Measurements from ENCODE around the gene SPO11.

Gene SPO11

DNA sequence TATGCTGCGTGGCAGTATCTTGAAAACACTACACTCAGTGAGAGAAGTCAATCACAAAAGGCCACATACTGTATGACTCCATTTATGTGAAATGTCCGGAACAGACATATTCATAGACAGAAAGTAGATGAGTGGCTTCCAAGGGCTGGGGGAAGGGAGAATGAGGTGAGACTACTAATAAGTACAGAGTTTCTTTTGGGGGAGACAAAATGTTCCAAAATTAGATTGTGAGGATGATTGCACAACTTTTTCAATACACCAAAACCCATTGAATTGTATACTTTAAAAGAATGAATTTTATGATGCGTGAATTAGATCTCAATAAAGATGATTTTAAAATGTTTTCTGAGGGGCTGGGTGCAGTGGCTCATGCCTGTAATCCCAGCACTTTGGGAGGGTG is 9.2 kb upstream of the SPO11 start:
- no peak overlapping the region for H3K4me3 ChIP-seq (ENCODE audit: low read depth, low read length)
- H3K4me1 ChIP-seq (ENCODE audit: control insufficient read depth, insufficient read depth, low read length, unreplicated experiment), result no peaks in the 10 kb centered on the region
- H3K36me3 ChIP-seq (ENCODE audit: insufficient read depth, low read length), result no peaks in the 10 kb centered on the region
- H2AFZ ChIP-seq (ENCODE audit: low read length, unreplicated experiment), result no peak overlapping the region
- H3K27me3 ChIP-seq (ENCODE audit: insufficient read depth, low read length), result peaks cover 30% of the 10 kb centered on the region
- H3K79me2 ChIP-seq (ENCODE audit: control insufficient read depth, insufficient read depth, low read length, unreplicated experiment), result no peaks in the 10 kb centered on the region
- H3K27ac ChIP-seq (ENCODE audit: low read depth, low read length), result no peak overlapping the region

DNA sequence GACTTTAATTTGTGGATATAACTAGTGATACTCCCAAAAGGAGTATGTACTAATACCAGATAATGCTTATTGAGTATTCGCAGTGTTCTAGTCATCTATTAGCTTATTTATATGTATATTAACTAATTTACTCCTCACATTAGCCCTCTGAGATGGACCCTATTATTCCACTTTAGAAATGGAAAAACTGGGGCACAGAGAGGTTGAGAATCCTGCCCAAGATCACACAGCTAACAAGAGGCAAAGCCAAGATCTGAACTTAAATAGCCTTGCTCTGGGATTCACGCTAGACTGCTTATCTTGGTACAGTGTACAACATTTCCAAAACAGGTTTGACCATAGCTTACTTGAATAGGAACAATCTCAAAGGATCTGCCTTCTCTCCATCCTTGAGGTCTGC is 8.5 kb upstream of the SPO11 start:
- Histone ChIP-seq H3K27ac (ENCODE audit: low read depth, low read length) (no peak overlapping the region), H3K79me2 (ENCODE audit: control insufficient read depth, insufficient read depth, low read length, unreplicated experiment) (no peaks in the 10 kb centered on the region), H2AFZ (ENCODE audit: low read length, unreplicated experiment) (no peak overlapping the region), H3K27me3 (ENCODE audit: insufficient read depth, low read length) (peaks cover 30% of the 10 kb centered on the region), H3K36me3 (ENCODE audit: insufficient read depth, low read length) (no peaks in the 10 kb centered on the region), H3K4me3 (ENCODE audit: low read depth, low read length) (no peak overlapping the region), H3K4me1 (ENCODE audit: control insufficient read depth, insufficient read depth, low read length, unreplicated experiment) (no peaks in the 10 kb centered on the region)

DNA sequence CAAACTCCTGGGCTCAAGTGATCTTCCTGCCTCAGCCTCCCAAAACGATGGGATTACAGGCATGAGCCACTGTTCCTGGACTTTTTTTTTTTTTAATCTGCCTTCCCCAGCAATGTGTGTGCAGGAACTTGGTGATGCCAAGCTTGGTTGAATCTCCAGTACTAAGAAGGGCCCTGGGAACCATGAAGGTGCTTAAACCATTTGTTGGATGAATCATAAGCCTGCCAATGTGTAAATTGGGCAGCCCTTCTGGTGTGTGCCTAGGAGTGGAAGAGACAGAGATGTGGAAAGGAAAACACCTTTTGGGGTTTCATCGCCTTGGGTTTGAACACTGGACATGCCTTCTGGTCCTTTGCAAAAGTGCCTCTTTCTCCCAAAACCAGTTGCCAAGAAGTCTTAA is 7.1 kb upstream of the SPO11 start:
- no peaks in the 10 kb centered on the region for H3K4me1 ChIP-seq (ENCODE audit: control insufficient read depth, insufficient read depth, low read length, unreplicated experiment)

DNA sequence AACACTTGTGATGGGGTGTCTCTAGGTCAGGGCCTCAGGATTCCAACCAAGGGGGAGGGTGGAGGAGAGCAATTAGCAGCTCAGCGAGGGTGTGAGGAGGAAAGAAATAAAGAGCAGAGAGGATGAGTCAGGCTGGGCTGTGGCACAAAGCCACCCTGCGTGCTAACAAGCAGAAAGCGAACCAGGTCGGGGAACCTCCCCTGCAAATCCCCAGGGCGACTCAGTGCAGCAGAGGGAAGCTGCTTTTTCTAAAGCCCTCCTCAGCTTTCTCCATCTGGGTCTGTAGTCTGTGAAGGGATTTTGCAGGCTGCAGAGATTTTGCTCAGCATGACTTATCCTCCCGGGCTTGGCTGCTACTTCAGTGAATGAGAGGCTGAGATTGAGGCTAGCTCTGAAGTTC is 6.6 kb upstream of the SPO11 start:
- Histone ChIP-seq H3K27ac (ENCODE audit: low read depth, low read length) (no peak overlapping the region), H3K36me3 (ENCODE audit: insufficient read depth, low read length) (no peaks in the 10 kb centered on the region), H3K4me1 (ENCODE audit: control insufficient read depth, insufficient read depth, low read length, unreplicated experiment) (no peaks in the 10 kb centered on the region), H3K4me3 (ENCODE audit: low read depth, low read length) (no peak overlapping the region), H3K79me2 (ENCODE audit: control insufficient read depth, insufficient read depth, low read length, unreplicated experiment) (no peaks in the 10 kb centered on the region), H3K27me3 (ENCODE audit: insufficient read depth, low read length) (peaks cover 30% of the 10 kb centered on the region), H2AFZ (ENCODE audit: low read length, unreplicated experiment) (no peak overlapping the region)

More for the DNA sequence above, 7.1 kb upstream of the SPO11 start:
- H3K4me3 ChIP-seq (ENCODE audit: low read depth, low read length), result no peak overlapping the region
- no peak overlapping the region for H3K27ac ChIP-seq (ENCODE audit: low read depth, low read length)
- H2AFZ ChIP-seq (ENCODE audit: low read length, unreplicated experiment), result no peak overlapping the region
- peaks cover 30% of the 10 kb centered on the region for H3K27me3 ChIP-seq (ENCODE audit: insufficient read depth, low read length)
- H3K36me3 ChIP-seq (ENCODE audit: insufficient read depth, low read length), result no peaks in the 10 kb centered on the region
- no peaks in the 10 kb centered on the region for H3K79me2 ChIP-seq (ENCODE audit: control insufficient read depth, insufficient read depth, low read length, unreplicated experiment)

DNA sequence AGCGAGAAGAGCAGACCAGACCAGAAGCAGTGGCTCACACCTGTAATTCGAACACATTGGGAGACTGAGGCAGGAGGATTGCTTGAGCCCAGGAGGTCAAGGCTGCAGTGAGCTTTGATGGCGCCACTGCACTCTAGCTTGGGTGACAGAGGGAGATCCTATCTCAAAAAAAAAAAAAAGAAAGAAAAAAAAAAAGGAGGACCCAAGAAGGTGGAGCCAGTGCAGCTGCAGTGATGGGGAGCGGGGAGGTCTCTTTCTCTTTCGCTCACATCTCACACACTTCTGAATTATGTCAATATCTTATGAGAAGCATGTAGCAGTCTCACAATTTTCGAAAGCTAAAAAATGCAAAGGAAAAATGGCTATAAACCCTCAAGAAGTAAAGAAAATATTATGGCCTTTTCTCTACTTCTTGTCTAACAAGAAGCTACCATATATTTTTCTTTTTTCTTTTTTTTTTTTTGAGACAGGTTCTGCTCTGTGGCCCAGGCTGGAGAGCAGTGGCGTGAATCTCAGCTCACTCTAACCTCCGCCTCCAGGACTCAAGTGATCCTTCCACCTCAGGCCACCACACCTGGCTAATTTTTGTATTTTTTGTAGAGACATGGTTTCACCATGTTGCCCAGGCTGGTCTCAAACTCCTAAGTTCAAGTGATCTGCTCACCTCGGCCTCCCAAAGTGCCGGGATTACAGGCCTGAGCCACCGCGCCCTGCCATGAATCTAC is 3.8 kb upstream of the SPO11 start:
- Histone ChIP-seq H3K27ac (ENCODE audit: low read depth, low read length) (no peak overlapping the region), H3K36me3 (ENCODE audit: insufficient read depth, low read length) (no peaks in the 10 kb centered on the region), H3K4me1 (ENCODE audit: control insufficient read depth, insufficient read depth, low read length, unreplicated experiment) (no peaks in the 10 kb centered on the region), H2AFZ (ENCODE audit: low read length, unreplicated experiment) (no peak overlapping the region), H3K27me3 (ENCODE audit: insufficient read depth, low read length) (peaks cover 53% of the 10 kb centered on the region), H3K79me2 (ENCODE audit: control insufficient read depth, insufficient read depth, low read length, unreplicated experiment) (no peaks in the 10 kb centered on the region), H3K4me3 (ENCODE audit: low read depth, low read length) (no peak overlapping the region)

DNA sequence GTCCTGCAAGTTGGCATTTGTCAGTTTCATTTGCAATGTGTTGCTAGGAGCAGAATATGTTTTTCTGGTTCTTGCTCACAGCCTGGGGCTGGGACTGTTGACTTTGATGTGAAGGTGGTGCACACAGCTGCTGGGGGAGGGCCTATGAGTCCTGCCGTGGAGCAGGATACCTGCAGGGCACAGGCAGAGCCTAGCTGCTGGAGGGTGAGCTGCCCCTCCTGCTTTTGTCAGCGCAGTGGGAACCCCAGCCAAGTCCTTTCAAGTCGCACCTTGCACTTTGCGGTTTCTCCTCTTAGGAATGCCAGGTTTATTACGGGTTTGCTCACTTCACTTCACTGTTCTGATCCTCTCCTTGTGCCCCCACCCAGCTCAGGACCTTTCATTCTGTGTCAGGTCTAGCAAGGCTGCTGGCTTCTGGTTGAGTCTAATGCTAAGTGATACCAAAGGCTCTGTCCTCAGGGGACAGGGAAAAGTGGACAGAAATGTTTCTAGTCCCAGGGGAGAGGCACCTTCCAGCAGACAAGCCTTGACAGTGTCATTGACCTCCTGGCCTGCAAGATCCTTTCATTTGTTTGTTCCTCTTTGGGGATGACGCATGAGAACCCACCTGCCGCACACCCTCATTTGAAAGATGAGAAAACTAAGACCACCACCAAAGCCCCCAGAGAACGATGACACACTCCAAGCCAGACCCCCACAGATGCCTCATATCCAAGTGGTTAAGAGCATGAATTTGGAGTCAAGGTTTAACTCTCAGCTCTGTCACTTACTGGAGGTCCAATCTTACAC is 2.7 kb upstream of the SPO11 start:
- H2AFZ ChIP-seq (ENCODE audit: low read length, unreplicated experiment), result no peak overlapping the region
- H3K4me1 ChIP-seq (ENCODE audit: control insufficient read depth, insufficient read depth, low read length, unreplicated experiment), result no peaks in the 10 kb centered on the region
- no peaks in the 10 kb centered on the region for H3K79me2 ChIP-seq (ENCODE audit: control insufficient read depth, insufficient read depth, low read length, unreplicated experiment)
- H3K27ac ChIP-seq (ENCODE audit: low read depth, low read length), result no peak overlapping the region
- H3K27me3 ChIP-seq (ENCODE audit: insufficient read depth, low read length), result peaks cover 55% of the 10 kb centered on the region
- H3K4me3 ChIP-seq (ENCODE audit: low read depth, low read length), result no peak overlapping the region
- no peaks in the 10 kb centered on the region for H3K36me3 ChIP-seq (ENCODE audit: insufficient read depth, low read length)

DNA sequence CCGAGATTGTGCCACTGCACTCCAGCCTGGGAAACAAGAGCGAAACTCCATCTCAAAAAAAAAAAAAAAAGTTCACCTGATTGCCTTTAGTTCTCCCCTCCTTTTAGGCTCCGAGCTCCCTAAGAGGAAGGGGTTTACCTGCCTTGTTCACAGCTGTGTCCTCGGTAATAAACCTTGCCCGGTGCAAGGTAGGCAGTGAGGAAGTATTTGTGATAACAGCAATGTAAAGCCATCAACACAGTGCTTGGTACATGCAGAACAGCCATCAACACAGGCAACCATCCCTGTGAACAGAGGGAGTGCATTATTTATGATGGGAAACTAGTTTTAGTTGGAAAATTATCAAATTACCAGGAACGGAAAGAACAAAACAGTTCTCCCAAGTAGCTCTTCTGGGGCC is 1.8 kb upstream of the SPO11 start:
- H3K27me3 ChIP-seq (ENCODE audit: insufficient read depth, low read length), result peaks cover 59% of the 10 kb centered on the region
- H2AFZ ChIP-seq (ENCODE audit: low read length, unreplicated experiment), result no peak overlapping the region
- no peak overlapping the region for H3K4me3 ChIP-seq (ENCODE audit: low read depth, low read length)
- no peaks in the 10 kb centered on the region for H3K79me2 ChIP-seq (ENCODE audit: control insufficient read depth, insufficient read depth, low read length, unreplicated experiment)
- no peak overlapping the region for H3K27ac ChIP-seq (ENCODE audit: low read depth, low read length)
- no peaks in the 10 kb centered on the region for H3K36me3 ChIP-seq (ENCODE audit: insufficient read depth, low read length)
- no peaks in the 10 kb centered on the region for H3K4me1 ChIP-seq (ENCODE audit: control insufficient read depth, insufficient read depth, low read length, unreplicated experiment)

DNA sequence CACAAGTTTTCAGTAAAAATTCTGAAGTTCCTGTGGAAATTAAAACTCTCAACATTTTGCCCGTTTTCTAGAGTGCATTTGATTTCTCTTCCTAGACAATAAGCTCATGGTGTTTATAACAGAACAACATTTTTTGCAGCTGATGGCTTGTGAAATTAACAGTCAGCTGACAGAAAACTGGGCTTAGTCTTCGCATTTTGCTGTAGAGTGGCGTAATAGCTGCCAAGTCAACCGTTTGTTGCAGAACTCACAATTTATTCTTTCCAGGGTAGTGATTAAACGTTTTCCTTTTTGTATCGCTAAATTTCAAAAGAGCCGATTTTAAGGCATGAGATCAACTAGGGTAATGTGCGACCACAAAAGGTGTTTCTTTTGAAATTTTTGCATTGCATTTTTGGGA is 1.4 kb downstream of the SPO11 start:
- Histone ChIP-seq H3K4me3 (ENCODE audit: low read depth, low read length) (no peak overlapping the region), H3K79me2 (ENCODE audit: control insufficient read depth, insufficient read depth, low read length, unreplicated experiment) (no peaks in the 10 kb centered on the region), H3K36me3 (ENCODE audit: insufficient read depth, low read length) (no peaks in the 10 kb centered on the region), H2AFZ (ENCODE audit: low read length, unreplicated experiment) (no peak overlapping the region), H3K4me1 (ENCODE audit: control insufficient read depth, insufficient read depth, low read length, unreplicated experiment) (no peaks in the 10 kb centered on the region), H3K27me3 (ENCODE audit: insufficient read depth, low read length) (peaks cover 69% of the 10 kb centered on the region), H3K27ac (ENCODE audit: low read depth, low read length) (no peak overlapping the region)

DNA sequence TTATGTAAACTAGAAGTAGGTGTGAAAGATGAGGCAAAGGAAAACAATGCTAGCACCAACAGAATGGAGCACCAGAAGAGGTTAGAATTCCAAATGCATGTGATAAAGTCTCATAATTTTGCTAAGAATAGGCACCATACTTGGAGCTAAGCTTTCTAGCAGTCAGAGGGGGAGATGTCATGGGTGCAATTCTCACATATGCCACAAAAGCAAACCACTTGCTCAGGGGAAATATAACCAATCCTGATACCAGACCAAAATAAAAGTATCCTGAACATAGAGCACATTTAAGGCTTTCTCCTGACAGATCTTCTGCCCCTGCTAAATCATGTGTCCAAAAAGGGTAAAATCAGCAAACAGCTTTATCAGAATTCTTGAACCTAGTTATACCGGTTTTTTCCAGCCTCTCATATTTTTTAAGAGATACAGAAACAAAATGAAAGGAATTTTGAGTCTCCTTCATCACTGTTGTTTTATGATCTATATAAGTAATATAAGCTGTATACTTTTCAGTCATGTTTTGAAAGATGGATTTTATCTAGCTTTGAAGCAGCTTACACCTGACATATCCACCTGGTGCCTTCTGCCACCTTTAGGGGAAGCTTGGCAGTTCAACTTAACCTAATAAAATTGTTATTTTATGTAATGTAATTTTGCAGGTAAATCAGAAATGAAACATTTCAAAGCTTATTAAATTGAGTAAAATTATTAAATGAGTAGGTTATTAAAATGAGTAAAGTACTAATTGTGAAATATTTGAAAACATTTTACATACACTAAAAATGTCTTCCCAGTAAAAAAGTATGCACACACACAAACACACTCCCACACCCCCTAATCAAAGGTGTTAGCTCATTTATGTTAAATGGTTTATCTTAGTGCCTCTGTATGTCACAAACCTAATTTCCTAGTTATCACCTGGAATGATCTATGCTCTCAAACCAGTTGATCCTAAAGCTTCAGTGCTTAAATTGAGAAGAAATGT is 2.8 kb downstream of the SPO11 start:
- Histone ChIP-seq H3K4me1 (ENCODE audit: control insufficient read depth, insufficient read depth, low read length, unreplicated experiment) (no peaks in the 10 kb centered on the region), H3K4me3 (ENCODE audit: low read depth, low read length) (no peak overlapping the region), H3K36me3 (ENCODE audit: insufficient read depth, low read length) (no peaks in the 10 kb centered on the region), H3K27ac (ENCODE audit: low read depth, low read length) (no peak overlapping the region), H3K27me3 (ENCODE audit: insufficient read depth, low read length) (peaks cover 77% of the 10 kb centered on the region), H2AFZ (ENCODE audit: low read length, unreplicated experiment) (no peak overlapping the region), H3K79me2 (ENCODE audit: control insufficient read depth, insufficient read depth, low read length, unreplicated experiment) (no peaks in the 10 kb centered on the region)

DNA sequence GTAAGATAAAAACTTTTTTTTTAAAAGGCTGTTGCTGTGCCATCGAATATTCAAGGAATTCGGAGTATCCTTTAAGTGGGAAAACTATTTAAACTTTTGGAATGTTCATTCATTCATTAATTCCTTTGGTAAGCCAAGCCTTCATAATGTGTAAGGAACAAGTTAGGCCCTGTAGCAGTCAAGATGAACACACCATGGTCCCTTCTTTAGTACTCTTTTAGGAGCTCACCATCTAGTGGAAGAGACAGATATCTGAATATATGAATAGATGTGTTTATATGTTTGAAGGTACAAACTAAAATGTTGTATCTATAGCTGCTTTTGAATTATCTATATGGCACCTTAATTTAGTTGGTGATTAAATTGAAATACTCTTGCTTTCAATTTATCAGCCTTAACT is 5.8 kb downstream of the SPO11 start:
- H3K79me2 ChIP-seq (ENCODE audit: control insufficient read depth, insufficient read depth, low read length, unreplicated experiment), result no peaks in the 10 kb centered on the region
- no peak overlapping the region for H3K4me3 ChIP-seq (ENCODE audit: low read depth, low read length)
- no peak overlapping the region for H3K27ac ChIP-seq (ENCODE audit: low read depth, low read length)
- H3K36me3 ChIP-seq (ENCODE audit: insufficient read depth, low read length), result no peaks in the 10 kb centered on the region
- H3K27me3 ChIP-seq (ENCODE audit: insufficient read depth, low read length), result peaks cover 69% of the 10 kb centered on the region
- H3K4me1 ChIP-seq (ENCODE audit: control insufficient read depth, insufficient read depth, low read length, unreplicated experiment), result no peaks in the 10 kb centered on the region
- no peak overlapping the region for H2AFZ ChIP-seq (ENCODE audit: low read length, unreplicated experiment)

All from ACC112 (cell line).